GM19238 (cell line): ENCODE measurements around the gene PCDHGC5.

ENCODE experiments used
- DNase-seq: peaks from one replicate; pipeline ENCODE4 v3.0.0; 2011; ENCODE audit warnings: low spot score; ENCODE audit not compliant: insufficient read length

Gene PCDHGC5

GRCh38 chr5:141512911-141513626, 24.2 kb downstream of the PCDHGC5 start:
- DNase-seq = no peak

- DNase-seq = no peak
Observed at GRCh38 chr5:141513627-141514329, 24.9 kb downstream of the PCDHGC5 start.

GRCh38 chr5:141514330-141515133, 25.7 kb downstream of the PCDHGC5 start:
- DNase-seq = no peak

- no peak for DNase-seq
Observed at GRCh38 chr5:141515141-141515540, 26.3 kb downstream of the PCDHGC5 start.

DNA sequence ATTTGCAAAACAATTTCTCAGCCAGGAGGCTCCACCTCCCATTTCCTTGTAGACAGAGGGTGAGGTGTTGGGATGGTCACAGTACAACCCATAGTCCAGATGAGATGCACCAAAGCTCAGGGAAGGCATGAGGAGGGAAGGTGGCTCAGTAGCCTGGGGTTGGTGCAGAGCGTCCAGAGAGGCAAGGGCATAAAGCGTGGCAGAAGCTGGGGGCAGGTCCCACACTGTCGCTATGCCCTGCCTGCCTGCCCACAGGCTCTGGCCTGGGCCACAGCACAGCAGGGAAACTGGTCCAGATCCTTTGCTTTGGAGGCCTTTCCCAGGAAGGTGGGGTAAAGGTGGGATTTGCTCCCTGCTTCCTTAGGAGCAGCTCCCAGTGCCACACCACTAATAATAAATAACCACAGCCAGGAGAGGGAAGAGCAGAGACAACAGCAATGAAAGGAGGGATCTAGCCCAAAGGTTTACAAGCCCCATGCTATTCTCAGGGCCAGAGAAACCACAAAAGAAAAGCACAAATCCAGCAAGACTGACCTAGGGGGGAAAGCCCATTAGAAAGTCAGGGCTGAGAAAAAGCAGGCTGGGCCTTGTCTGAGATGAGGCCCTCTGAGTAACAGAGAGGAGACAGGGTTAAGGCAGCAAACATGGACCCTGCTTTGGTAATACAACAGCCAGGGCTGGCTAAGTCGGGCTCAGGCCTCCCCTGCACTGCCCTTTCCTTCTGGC, 27.2 kb downstream of the PCDHGC5 start:
- no peak for DNase-seq

- no peak for DNase-seq
Observed at GRCh38 chr5:141516672-141517025, 27.8 kb downstream of the PCDHGC5 start.

DNA sequence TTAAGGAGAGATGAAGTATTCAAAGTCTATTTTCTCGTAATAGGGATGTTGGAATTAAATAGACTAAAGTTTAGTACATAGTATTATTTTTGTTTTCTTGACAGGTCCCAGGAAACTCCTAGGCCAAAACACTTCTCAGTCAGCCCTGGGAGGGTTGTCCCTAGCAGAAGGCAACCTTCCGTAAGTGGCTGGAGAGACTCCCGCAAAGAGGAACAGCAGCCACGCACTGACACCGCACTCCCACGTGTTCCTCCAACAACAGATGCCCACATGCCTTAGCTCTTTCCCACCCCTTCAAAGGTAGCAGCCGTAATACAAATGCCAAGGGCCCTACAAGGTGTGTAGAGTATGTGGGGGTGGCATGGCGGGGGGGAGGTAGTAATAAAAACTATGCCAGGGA, 28.4 kb downstream of the PCDHGC5 start:
- DNase-seq = no peak

DNA sequence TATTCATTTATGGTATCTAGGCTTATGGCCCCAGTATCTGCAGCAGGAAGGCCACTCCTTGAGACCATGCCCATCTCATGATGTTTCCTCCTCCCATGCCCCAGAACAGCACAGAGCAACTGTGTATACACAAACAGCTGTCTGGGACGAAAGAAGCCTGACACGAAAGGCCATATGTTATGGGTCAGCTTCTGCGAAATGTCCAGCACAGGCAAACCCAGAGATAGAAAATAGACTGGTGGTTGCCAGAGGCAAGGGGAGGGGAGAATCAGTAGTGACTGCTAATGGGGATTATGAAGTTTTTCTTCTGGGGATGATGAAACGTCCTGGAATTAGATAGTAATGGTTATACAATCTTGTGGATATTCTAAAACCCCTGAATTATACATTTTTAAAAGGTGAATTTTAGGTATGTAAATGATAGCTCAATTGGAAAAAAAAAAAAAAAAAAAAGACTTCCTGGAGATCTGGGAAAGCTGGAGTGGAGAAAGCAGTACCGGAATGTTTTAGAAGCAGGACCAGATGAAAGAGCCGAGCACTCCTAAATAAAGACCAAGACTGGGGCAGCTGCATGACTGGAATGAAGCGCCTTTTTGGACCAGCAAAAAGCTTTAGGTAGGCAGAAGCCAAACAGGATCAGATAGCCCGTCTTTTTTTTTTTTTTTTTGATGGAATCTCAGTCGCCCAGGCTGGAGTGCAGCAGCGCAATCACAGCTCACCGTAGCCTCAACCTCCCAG, 29.2 kb downstream of the PCDHGC5 start:
- no peak for DNase-seq

DNA sequence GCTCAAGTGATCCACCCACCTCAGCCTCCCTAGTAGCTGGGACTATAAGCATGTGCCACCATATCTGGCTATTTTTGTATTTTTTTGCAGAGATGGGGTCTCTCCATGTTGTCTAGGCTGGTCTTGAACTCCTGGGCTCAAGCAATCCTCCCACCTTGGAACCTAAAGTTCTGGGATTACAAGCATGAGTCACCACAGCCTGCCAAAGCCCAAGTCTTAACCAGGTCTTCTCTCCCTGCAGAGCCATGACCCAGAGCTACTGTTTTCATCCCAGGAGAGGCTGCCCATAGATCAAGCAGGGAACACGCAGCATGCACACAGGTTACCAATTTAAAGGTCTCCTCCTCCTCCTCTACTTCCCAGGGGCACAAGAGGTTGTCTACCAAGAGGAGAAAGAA, 29.7 kb downstream of the PCDHGC5 start:
- DNase-seq = no peak

- no peak for DNase-seq
Observed at GRCh38 chr5:141519605-141520565, 31.0 kb downstream of the PCDHGC5 start.

GRCh38 chr5:141521244-141521781, 32.4 kb downstream of the PCDHGC5 start:
- no peak for DNase-seq

DNA sequence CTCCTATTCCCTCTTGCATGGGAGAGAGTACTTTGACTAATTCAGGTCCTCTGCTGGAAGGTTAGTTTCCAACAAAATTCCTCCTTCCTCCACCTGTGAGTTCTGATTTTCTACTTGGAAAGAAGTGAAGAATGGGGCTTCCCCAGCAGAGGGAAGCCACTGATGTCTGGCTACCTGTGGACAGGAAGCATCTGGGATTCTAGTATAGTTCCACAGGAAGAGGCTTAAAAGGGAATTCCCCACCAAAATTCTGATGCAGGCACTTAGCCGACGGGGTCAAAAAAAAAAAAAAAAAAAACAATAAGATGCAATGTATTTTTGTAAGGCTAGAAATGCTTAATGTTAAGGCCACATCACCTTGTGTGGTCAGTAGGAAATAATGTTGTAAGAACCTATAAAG, 33.4 kb downstream of the PCDHGC5 start:
- no peak for DNase-seq

DNA sequence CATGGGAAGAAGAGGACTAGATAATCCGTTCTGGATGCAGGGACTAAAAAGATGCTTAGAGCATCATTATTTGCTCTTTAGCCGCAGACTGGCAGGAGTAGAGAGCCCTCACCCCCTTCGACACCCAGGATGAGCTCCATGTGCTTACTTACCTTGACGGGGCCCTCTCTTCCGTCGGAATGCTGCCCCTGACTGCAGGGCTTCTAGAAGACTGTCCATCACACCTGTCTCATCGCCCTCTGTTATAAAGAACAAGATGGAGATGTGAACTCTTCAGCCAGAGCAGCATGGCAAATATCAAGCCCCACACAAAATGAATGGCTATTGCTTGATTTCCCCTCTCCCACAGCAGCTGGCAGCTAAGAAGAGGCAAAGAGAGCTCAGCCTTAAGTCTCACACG, 35.1 kb downstream of the PCDHGC5 start:
- no peak for DNase-seq

GRCh38 chr5:141524604-141525597, 36.0 kb downstream of the PCDHGC5 start:
- no peak for DNase-seq

DNA sequence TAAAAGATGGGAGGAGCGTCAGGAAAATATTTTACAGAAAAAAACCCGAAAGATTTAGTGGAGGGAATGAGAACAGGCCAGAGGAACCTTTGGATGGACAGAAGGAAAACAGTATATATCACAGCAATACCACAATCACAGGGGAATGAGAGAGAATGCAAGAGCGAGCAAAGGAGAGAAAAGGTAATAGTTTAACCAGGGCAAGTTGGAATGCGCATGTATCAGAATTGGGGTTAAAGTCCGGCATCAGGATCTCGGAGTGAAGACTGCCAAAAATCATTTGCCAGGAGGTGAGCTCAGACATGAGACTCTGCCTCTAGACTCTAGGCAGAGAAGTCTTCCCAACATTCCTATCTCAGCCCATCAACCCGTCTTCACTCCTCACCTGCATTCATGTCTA, 36.8 kb downstream of the PCDHGC5 start:
- no peak for DNase-seq

- DNase-seq = no peak
Observed at GRCh38 chr5:141527426-141527825, 38.5 kb downstream of the PCDHGC5 start.

GRCh38 chr5:141528291-141528984, 39.6 kb downstream of the PCDHGC5 start:
- DNase-seq = no peak

DNA sequence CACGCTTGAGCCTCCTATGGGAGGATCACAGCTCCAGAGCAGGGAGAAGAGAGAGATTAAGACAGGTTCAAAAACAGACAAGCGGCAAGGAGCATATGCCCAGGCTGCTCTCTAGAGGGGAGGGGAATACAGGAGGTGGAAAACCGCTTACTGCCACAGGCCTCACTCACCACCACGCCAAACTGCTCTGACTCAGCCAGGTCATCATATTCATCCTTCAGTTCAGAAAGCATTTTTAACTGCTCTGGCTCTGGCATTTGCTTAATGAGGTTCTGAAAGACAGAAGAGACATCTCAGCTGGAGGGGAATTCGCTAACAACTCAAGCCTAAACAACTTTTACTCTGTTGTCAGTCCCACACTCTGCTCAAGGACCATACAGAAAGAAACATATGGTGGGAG, 40.1 kb downstream of the PCDHGC5 start:
- DNase-seq = no peak
